Aorta (tissue), 5 donors: ENCODE results near the gene CKM. TPM values are rescaled to one million over a fixed set of nuclear protein-coding genes. Genes with fewer than 3 reads are reported as not detected.

Source experiments
- ATAC-seq: fragments of 200-7000 bp; cut with Tn5 transposase; one replicate; pipeline ENCODE4 v1.9.1; 2022; ENCODE audit warnings: moderate library complexity; ENCODE audit not compliant: low FRiP score
- DNase-seq, 2 donors: peaks; one replicate each; pipeline ENCODE4 v3.0.0-alpha.2; 2020
- H3K27ac ChIP-seq, 2 donors: one replicate each; pipeline ENCODE4 v1.5.1; 2013; ENCODE audit warnings: low read length in 2 of 2, mild to moderate bottlenecking in 2 of 2, moderate library complexity in 2 of 2, control low read depth in 1 of 2, inconsistent platforms in 1 of 2, low read depth in 1 of 2
- H3K27me3 ChIP-seq, 2 donors: one replicate each; pipeline ENCODE4 v1.6.1; 2013; ENCODE audit warnings: control low read depth in 1 of 2, low read length in 1 of 2, mild to moderate bottlenecking in 1 of 2, moderate library complexity in 1 of 2; ENCODE audit not compliant: insufficient read depth in 2 of 2, control insufficient read depth in 1 of 2
- H3K36me3 ChIP-seq, 2 donors: one replicate each; pipeline ENCODE4 v1.6.1; 2013; ENCODE audit warnings: control low read depth in 1 of 2, low read length in 1 of 2, mild to moderate bottlenecking in 1 of 2; ENCODE audit not compliant: insufficient read depth in 2 of 2, control insufficient read depth in 1 of 2
- H3K4me1 ChIP-seq, 2 donors: one replicate each; pipeline ENCODE4 v1.6.1; 2013; ENCODE audit warnings: low read length in 2 of 2, control low read depth in 1 of 2, mild to moderate bottlenecking in 1 of 2, moderate library complexity in 1 of 2; ENCODE audit not compliant: insufficient read depth in 2 of 2, control insufficient read depth in 1 of 2
- H3K4me3 ChIP-seq, 2 donors: one replicate each; pipeline ENCODE4 v1.5.1; 2013; ENCODE audit warnings: low read length in 2 of 2, control low read depth in 1 of 2, mild to moderate bottlenecking in 1 of 2
- H3K9me3 ChIP-seq: one replicate; pipeline ENCODE4 v1.6.1; 2013; ENCODE audit warnings: mild to moderate bottlenecking, low read length; ENCODE audit not compliant: control insufficient read depth
- WGBS, 2 donors: extraction: QIAGEN DNeasy Blood & Tissue Kit; methylation state at CpG; one replicate each; pipeline ENCODE4 v1.1.7; 2013; 5-methylcytosine and 5-hydroxymethylcytosine counted together
- intact Hi-C, 2 donors: fragments of 100-400 bp; cut with DNase I; formaldehyde crosslinking; loops; one replicate each; pipeline versions ENCODE4 v1.14.2 to v1.15.0; 2022
- polyA plus RNA-seq, 2 donors: library from polyadenylated mRNA; stranded (reverse); fragments of 200-250 nt; gene quantifications; one replicate each; pipeline ENCODE4 v1.2.3, GENCODE V29; 2013
- total RNA-seq, 2 donors: library from RNA; stranded (reverse); fragmentation: NEBNext Ultra II Directional; extraction: Animal tissue kit (Norgen Biotek cat#: 25700); gene quantifications; one replicate each; pipeline ENCODE4 v1.2.1, GENCODE V29; 2021
- donor health status: healthy with polysubstance abuse.
- donor health status: Bipolar disorder and iron deficiency.
- donor health status: DM: no; HTN: no; CAD: no.
- donor health status: DM: no; HTN: no; CAD: no.
- donor health status: DM: yes; HTN: yes; CAD: no.

Gene CKM
- total and polyA plus RNA-seq, 4 donors, result 1.2 to 6.4 TPM; not detected in 2

GRCh38 chr19:45358213-45358792, 35.6 kb upstream of the CKM start:
- Histone ChIP-seq H3K27ac (no peak overlapping the region), H3K9me3 (no peaks in the 10 kb centered on the region), H3K36me3 (no peaks in the 10 kb centered on the region), H3K27me3 (no peaks in the 10 kb centered on the region), H3K4me1 (no peaks in the 10 kb centered on the region), H3K4me3 (no peak overlapping the region)
- ATAC-seq, result no peak
- no peak for DNase-seq
- intact Hi-C loops, result no loop called here
- 90 to 91% methylated on average over 12 of the region's 12 CpGs for WGBS, 2 donors

GRCh38 chr19:45357445-45357783, 34.7 kb upstream of the CKM start:
- H3K27ac ChIP-seq, result no peak overlapping the region
- DNase-seq (no peak), ATAC-seq (no peak)
- no peaks in the 10 kb centered on the region for H3K4me1 ChIP-seq
- intact Hi-C loops, result no loop called here
- 92 to 94% methylated on average over 11 of the region's 11 CpGs for WGBS, 2 donors
- no peak overlapping the region for H3K4me3 ChIP-seq
- H3K9me3 ChIP-seq, result no peaks in the 10 kb centered on the region
- H3K27me3 ChIP-seq, result no peaks in the 10 kb centered on the region
- H3K36me3 ChIP-seq, result peaks cover 0 to 1% of the 10 kb centered on the region in 2 donors

DNA sequence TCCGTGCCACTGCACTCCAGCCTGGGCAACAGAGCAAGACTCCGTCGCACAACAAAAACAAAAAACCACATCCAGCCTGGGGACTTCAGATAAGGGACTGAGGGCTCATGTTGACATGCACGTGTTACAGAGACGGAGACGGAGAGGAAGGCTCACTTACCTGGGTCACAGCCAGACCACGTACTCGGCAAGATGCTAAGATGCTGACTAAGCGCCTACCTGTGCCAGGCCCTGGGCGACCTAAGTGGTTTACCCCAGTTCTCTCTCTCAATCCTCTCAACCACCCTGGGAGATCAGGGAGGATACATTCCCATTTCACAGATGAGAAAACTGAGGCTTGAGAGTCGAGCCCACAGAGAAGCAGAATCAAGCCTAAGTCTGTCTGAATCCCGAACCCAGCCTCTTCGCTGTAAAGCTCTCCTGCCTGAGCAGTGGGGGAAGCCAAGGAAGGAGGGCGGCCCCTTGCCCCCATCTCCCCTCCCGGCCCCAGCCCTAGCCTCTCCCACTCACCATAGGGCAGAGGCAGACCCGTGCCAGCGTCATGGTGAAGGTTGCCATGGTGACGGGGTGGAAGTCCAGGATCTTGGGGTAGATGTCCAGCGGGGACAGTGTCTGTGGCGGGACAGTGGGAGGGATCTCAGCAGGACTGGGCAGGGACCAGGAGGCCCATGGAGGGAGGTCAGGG, 34.2 kb upstream of the CKM start:
- Histone ChIP-seq H3K27me3 (no peaks in the 10 kb centered on the region), H3K27ac (no peak overlapping the region), H3K4me3 (no peak overlapping the region), H3K36me3 (peaks cover 0 to 1% of the 10 kb centered on the region in 2 donors), H3K9me3 (no peaks in the 10 kb centered on the region), H3K4me1 (no peaks in the 10 kb centered on the region)
- no peak for DNase-seq
- WGBS, 2 donors, result 88 to 91% methylated on average over 20 of the region's 20 CpGs
- no peak for ATAC-seq
- intact Hi-C loops, result no loop called here

DNA sequence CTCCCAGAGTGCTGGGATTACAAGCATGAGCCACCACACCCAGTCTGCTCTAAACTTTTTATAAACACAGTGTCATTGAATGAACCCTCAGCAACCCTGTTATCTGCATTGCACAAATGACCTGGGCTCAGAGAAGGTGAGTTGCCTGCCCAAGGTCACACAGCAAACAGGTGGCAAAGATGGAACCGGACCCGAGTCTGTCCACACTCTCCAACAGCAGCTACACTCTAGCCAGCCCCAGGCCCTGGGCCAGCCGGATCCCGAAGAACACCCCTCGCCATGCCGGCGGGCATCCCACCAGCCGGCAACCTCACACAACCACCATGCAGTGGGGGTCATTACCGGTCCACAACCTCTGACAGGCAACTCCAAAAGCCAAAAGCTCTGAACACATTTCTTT, 33.2 kb upstream of the CKM start:
- H3K36me3 ChIP-seq, result peaks cover 0 to 1% of the 10 kb centered on the region in 2 donors
- H3K9me3 ChIP-seq, result no peaks in the 10 kb centered on the region
- intact Hi-C loops, result no loop called here
- no peaks in the 10 kb centered on the region for H3K4me1 ChIP-seq
- DNase-seq, result no peak
- ATAC-seq, result no peak
- no peak overlapping the region for H3K4me3 ChIP-seq
- H3K27ac ChIP-seq, result no peak overlapping the region
- WGBS, 2 donors, result 95 to 97% methylated on average over 9 of the region's 9 CpGs
- H3K27me3 ChIP-seq, result no peaks in the 10 kb centered on the region

GRCh38 chr19:45355402-45355801, 32.7 kb upstream of the CKM start:
- H3K27me3 ChIP-seq, result no peaks in the 10 kb centered on the region
- H3K4me1 ChIP-seq, result no peaks in the 10 kb centered on the region
- DNase-seq (no peak), ATAC-seq (no peak)
- H3K9me3 ChIP-seq, result no peaks in the 10 kb centered on the region
- H3K4me3 ChIP-seq, result no peak overlapping the region
- intact Hi-C loops, result no loop called here
- peaks cover 0 to 1% of the 10 kb centered on the region in 2 donors for H3K36me3 ChIP-seq
- H3K27ac ChIP-seq, result no peak overlapping the region
- 97 to 99% methylated on average over 9 of the region's 9 CpGs for WGBS, 2 donors

DNA sequence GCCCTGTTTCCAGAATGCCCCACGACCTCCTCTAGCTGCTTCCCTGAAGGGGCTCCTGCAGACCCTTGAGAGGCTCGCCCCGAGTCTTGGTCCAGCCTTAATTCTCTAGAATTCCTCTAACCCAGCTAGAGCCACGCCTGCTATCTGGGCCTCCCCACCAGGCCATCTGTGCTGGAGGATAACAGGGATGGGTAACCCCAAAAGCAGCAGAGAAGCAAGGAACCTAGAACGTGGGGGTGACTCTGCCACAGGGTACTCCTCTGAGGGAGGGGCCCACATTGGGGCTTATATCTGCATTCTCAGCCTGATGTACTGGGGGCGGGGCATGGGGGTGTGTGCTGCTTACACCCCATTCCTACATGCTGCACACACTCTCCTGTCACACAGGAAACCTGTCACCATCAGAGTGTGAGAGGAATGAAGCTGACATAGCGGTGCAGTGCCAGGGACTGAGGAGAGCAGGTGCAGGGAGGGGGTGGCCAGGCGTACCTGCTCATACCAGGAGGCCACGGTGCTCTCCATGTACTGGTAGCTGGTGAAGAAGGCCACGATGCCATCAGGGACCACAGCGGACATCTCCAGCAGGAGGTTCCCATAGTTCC, 31.7 kb upstream of the CKM start:
- Histone ChIP-seq H3K27ac (no peak overlapping the region), H3K4me3 (no peak overlapping the region), H3K36me3 (peaks cover 0 to 1% of the 10 kb centered on the region in 2 donors), H3K27me3 (no peaks in the 10 kb centered on the region), H3K4me1 (no peaks in the 10 kb centered on the region), H3K9me3 (no peaks in the 10 kb centered on the region)
- intact Hi-C loops, result no loop called here
- DNase-seq (no peak), ATAC-seq (no peak)
- WGBS, 2 donors, result 92 to 93% methylated on average over 11 of the region's 11 CpGs

GRCh38 chr19:45352914-45353796, 30.5 kb upstream of the CKM start:
- no peaks in the 10 kb centered on the region for H3K27me3 ChIP-seq
- no peak overlapping the region for H3K4me3 ChIP-seq
- H3K27ac ChIP-seq, result no peak overlapping the region
- WGBS, 2 donors, result 86 to 92% methylated on average over 20 of the region's 20 CpGs
- no peaks in the 10 kb centered on the region for H3K4me1 ChIP-seq
- H3K9me3 ChIP-seq, result no peaks in the 10 kb centered on the region
- ATAC-seq (no peak), DNase-seq (no peak)
- H3K36me3 ChIP-seq, result peaks cover 0 to 1% of the 10 kb centered on the region in 2 donors
- intact Hi-C loops, result no loop called here

GRCh38 chr19:45352471-45352870, 29.8 kb upstream of the CKM start:
- H3K36me3 ChIP-seq, result peaks cover 0 to 1% of the 10 kb centered on the region in 2 donors

More at GRCh38 chr19:45352471-45352870, 29.8 kb upstream of the CKM start:
- Histone ChIP-seq H3K9me3 (no peaks in the 10 kb centered on the region), H3K4me1 (no peaks in the 10 kb centered on the region), H3K4me3 (no peak overlapping the region), H3K27ac (no peak overlapping the region), H3K27me3 (peaks cover 0 to 1% of the 10 kb centered on the region in 2 donors)
- ATAC-seq, result no peak
- WGBS, 2 donors, result 95% methylated on average over 20 of the region's 20 CpGs
- intact Hi-C loops, result no loop called here
- no peak for DNase-seq
